ENCODE measurements around the gene SYNGR1. TPM values are rescaled to one million over a fixed set of nuclear protein-coding genes. Genes with fewer than 3 reads are reported as not detected.

SYNGR1 gene
- polyA plus RNA-seq, 3 donors = 18.0 to 54.9 (median 39.6) TPM

GRCh38 chr22:39341179-39341578 lies 8.6 kb upstream of the SYNGR1 start:
- H3K27me3 Mint-ChIP-seq (ENCODE audit: low read depth in 3 of 3) = peaks cover 0 to 6% (median 0%) of the 10 kb centered on the region in 3 donors
- H2AFZ ChIP-seq (ENCODE audit: insufficient read depth, low read depth, low read length, poor library complexity, severe bottlenecking) = no peak overlapping the region
- WGBS (ENCODE audit: insufficient coverage) = no CpG with 5 or more reads among the region's 3 CpGs
- H3K4me2 ChIP-seq (replicated peaks; ENCODE audit: extremely low read depth, low read length, poor library complexity, severe bottlenecking) = no peak overlapping the region
- H3K4me1 ChIP-seq (ENCODE audit: control insufficient read depth in 1 of 2, insufficient read depth in 2 of 2, low read length in 2 of 2) = peaks cover 0 to 3% of the 10 kb centered on the region in 2 donors
- H3K9me3 ChIP-seq (replicated peaks in 1 of 2; ENCODE audit: control insufficient read depth in 1 of 2, insufficient read depth in 1 of 2, low read length in 2 of 2) = no peaks in the 10 kb centered on the region
- H3K9ac ChIP-seq (ENCODE audit: insufficient read depth, low read length, poor library complexity, severe bottlenecking) = no peak overlapping the region
- no peaks in the 10 kb centered on the region for H3K36me3 ChIP-seq (replicated peaks in 1 of 2; ENCODE audit: control insufficient read depth in 1 of 2, insufficient read depth in 2 of 2, low read length in 2 of 2)
- TF ChIP-seq CTCF (IDR thresholded peaks at IDR 0.05) = no peak
- H3K4me3 ChIP-seq (replicated peaks in 1 of 3; ENCODE audit: low read depth in 2 of 3, low read length in 3 of 3) = no peak overlapping the region
- H3K4me1 Mint-ChIP-seq = peaks cover 8% of the 10 kb centered on the region
- H3K79me2 ChIP-seq (ENCODE audit: insufficient read depth, low read length) = no peaks in the 10 kb centered on the region
- no peaks in the 10 kb centered on the region for H3K36me3 Mint-ChIP-seq
- no peak for DNase-seq
- no peak overlapping the region for H3K27ac Mint-ChIP-seq
- H4K20me1 ChIP-seq (ENCODE audit: insufficient read depth, low read length) = no peaks in the 10 kb centered on the region
- intact Hi-C loops (cut with micrococcal nuclease) = no loop called here
- no peaks in the 10 kb centered on the region for H3K9me3 Mint-ChIP-seq
- H3K4me3 Mint-ChIP-seq = no peak overlapping the region
- H3K27ac ChIP-seq (ENCODE audit: low read depth in 1 of 2, low read length in 2 of 2) = no peak overlapping the region
- H3K27me3 ChIP-seq (ENCODE audit: control insufficient read depth in 2 of 2, insufficient read depth in 2 of 2, low read length in 2 of 2) = no peaks in the 10 kb centered on the region

- Histone ChIP-seq H2AFZ (ENCODE audit: insufficient read depth, low read depth, low read length, poor library complexity, severe bottlenecking) (no peak overlapping the region), H3K36me3 (replicated peaks in 1 of 2; ENCODE audit: control insufficient read depth in 1 of 2, insufficient read depth in 2 of 2, low read length in 2 of 2) (no peaks in the 10 kb centered on the region), H3K4me2 (replicated peaks; ENCODE audit: extremely low read depth, low read length, poor library complexity, severe bottlenecking) (no peak overlapping the region), H4K20me1 (ENCODE audit: insufficient read depth, low read length) (no peaks in the 10 kb centered on the region), H3K27ac (ENCODE audit: low read depth in 1 of 2, low read length in 2 of 2) (no peak overlapping the region), H3K4me3 (replicated peaks in 1 of 3; ENCODE audit: low read depth in 2 of 3, low read length in 3 of 3) (no peak overlapping the region), H3K9ac (ENCODE audit: insufficient read depth, low read length, poor library complexity, severe bottlenecking) (no peak overlapping the region), H3K9me3 (replicated peaks in 1 of 2; ENCODE audit: control insufficient read depth in 1 of 2, insufficient read depth in 1 of 2, low read length in 2 of 2) (no peaks in the 10 kb centered on the region), H3K79me2 (ENCODE audit: insufficient read depth, low read length) (no peaks in the 10 kb centered on the region), H3K27me3 (ENCODE audit: control insufficient read depth in 2 of 2, insufficient read depth in 2 of 2, low read length in 2 of 2) (no peaks in the 10 kb centered on the region), H3K4me1 (ENCODE audit: control insufficient read depth in 1 of 2, insufficient read depth in 2 of 2, low read length in 2 of 2) (peaks cover 0 to 3% of the 10 kb centered on the region in 2 donors)
- WGBS (ENCODE audit: insufficient coverage) = no CpG with 5 or more reads among the region's 15 CpGs
- no peaks in the 10 kb centered on the region for H3K9me3 Mint-ChIP-seq
- H3K4me1 Mint-ChIP-seq = peaks cover 10% of the 10 kb centered on the region
- intact Hi-C loops (cut with micrococcal nuclease) = no loop called here
- H3K27me3 Mint-ChIP-seq (ENCODE audit: low read depth in 3 of 3) = peaks cover 0 to 6% (median 1%) of the 10 kb centered on the region in 3 donors
- no peak overlapping the region for H3K27ac Mint-ChIP-seq
- peak; percentile 48 to 56 (median 56) for DNase-seq
- TF ChIP-seq CTCF (IDR thresholded peaks at IDR 0.05) = peak; percentile 83
- H3K36me3 Mint-ChIP-seq = no peaks in the 10 kb centered on the region
- peak overlapping the region in 1 of 2 donors; percentile 49 for H3K4me3 Mint-ChIP-seq
Measured at GRCh38 chr22:39343259-39344045, 6.3 kb upstream of the SYNGR1 start.

Data from CD14-positive monocyte (primary cell).